HCT116 (cell line): ENCODE data around the gene HTR3E. TPM values are rescaled to one million over a fixed set of nuclear protein-coding genes. Genes with fewer than 3 reads are reported as not detected.

Source experiments
- ATAC-seq: fragments of 200-7000 bp; cut with Tn5 transposase; 2 replicates; pipeline ENCODE4 v1.9.1; 2020; ENCODE audit warnings: mild to moderate bottlenecking, moderate library complexity
- BruUV-seq: library from RNA; stranded (reverse); fragments of 400-500 nt; replicated peaks from 2 replicates; lab custom pipeline; 2021; lab: Mats Ljungman, UMichigan
- CTCF ChIA-PET: fragments of 300-600 bp; sonication (Branson Sonifier 250); formaldehyde crosslinking; loops from one replicate; lab custom pipeline; 2021; ENCODE audit warnings: antibody characterized with exemption; lab: Charles Lee
- POLR2A ChIA-PET: fragments of 300-600, 350-600 bp; sonication (Branson Sonifier 250); formaldehyde crosslinking; loops from one replicate; lab custom pipeline; 2021; ENCODE audit warnings: antibody characterized with exemption; lab: Charles Lee
- RAD21 ChIA-PET, 2 experiments: fragments of 300-600 bp; sonication (Branson Sonifier 250); formaldehyde crosslinking; loops; one replicate each; lab custom pipeline; 2023; ENCODE audit warnings: low total read pairs in 2 of 2; ENCODE audit not compliant: uncharacterized antibody in 2 of 2, unreplicated experiment in 2 of 2, low non-redundant PET in 1 of 2; lab: Charles Lee
- DNase-seq: peaks from one replicate; pipeline ENCODE4 v3.0.0-alpha.2; 2010; ENCODE audit warnings: low read depth, low spot score
- H2AFZ ChIP-seq: fragments of 200-600 bp; shearing (Covaris generic), sonication (generic); 2 replicates; pipeline ENCODE4 v1.6.1; 2017; ENCODE audit warnings: low read depth, mixed run types, mixed read lengths, antibody characterized with exemption, low read length; ENCODE audit not compliant: poor library complexity, severe bottlenecking
- H3K27ac ChIP-seq: 2 replicates; pipeline ENCODE4 v1.5.1; 2012; ENCODE audit warnings: low read depth, low read length
- H3K27me3 ChIP-seq: fragments of 200-600 bp; sonication (generic); 2 replicates; pipeline ENCODE4 v1.6.1; 2016; ENCODE audit warnings: mixed run types, low read length, mixed read lengths; ENCODE audit not compliant: insufficient read depth
- H3K36me3 ChIP-seq, 2 experiments: fragments of 200-500 bp in 1 of 2; fragments of 200-600 bp in 1 of 2; sonication (Bioruptor generic) in 1 of 2; sonication (generic) in 1 of 2; 2 replicates each; pipeline versions ENCODE4 v1.5.1 to v1.6.1; 2014 to 2016; ENCODE audit warnings: low read length in 2 of 2, inconsistent platforms in 1 of 2, mixed read lengths in 1 of 2, mixed run types in 1 of 2; ENCODE audit not compliant: insufficient read depth in 2 of 2, control insufficient read depth in 1 of 2
- H3K4me1 ChIP-seq, 2 experiments: fragments of 200-600 bp in 1 of 2; sonication (generic) in 1 of 2; 2 replicates each; pipeline versions ENCODE4 v1.5.1 to v1.6.1; 2012 to 2017; ENCODE audit warnings: low read length in 2 of 2, inconsistent platforms in 1 of 2, mild to moderate bottlenecking in 1 of 2, mixed read lengths in 1 of 2, mixed run types in 1 of 2, moderate library complexity in 1 of 2; ENCODE audit not compliant: insufficient read depth in 2 of 2, control insufficient read depth in 1 of 2
- H3K4me2 ChIP-seq: fragments of 200-600 bp; sonication (generic); 2 replicates; pipeline ENCODE4 v1.6.1; 2017; ENCODE audit warnings: mixed run types, low read length, mixed read lengths
- H3K4me3 ChIP-seq, 2 experiments: fragments of 200-600 bp in 1 of 2; sonication (generic) in 1 of 2; replicated peaks in 1 of 2; 2 replicates each; pipeline ENCODE4 v1.5.1; 2011 to 2016; ENCODE audit warnings: low read length in 2 of 2, control low read depth in 1 of 2, low read depth in 1 of 2, mild to moderate bottlenecking in 1 of 2, mixed read lengths in 1 of 2, mixed run types in 1 of 2
- H3K79me2 ChIP-seq: fragments of 200-600 bp; sonication (generic); 2 replicates; pipeline ENCODE4 v1.6.1; 2017; ENCODE audit warnings: mild to moderate bottlenecking, mixed run types, low read length, moderate library complexity, mixed read lengths; ENCODE audit not compliant: insufficient read depth
- H3K9ac ChIP-seq: fragments of 200-600 bp; sonication (generic); 2 replicates; pipeline ENCODE4 v1.6.1; 2016; ENCODE audit warnings: low read length, mixed read lengths
- H3K9me2 ChIP-seq: fragments of 200-600 bp; sonication (generic), shearing (Covaris generic); 2 replicates; pipeline ENCODE4 v1.6.1; 2017; ENCODE audit warnings: mixed run types, mild to moderate bottlenecking, moderate library complexity; ENCODE audit not compliant: insufficient read depth
- H3K9me3 ChIP-seq, 2 experiments: fragments of 200-500 bp in 1 of 2; fragments of 200-600 bp in 1 of 2; sonication (Bioruptor generic) in 1 of 2; sonication (generic) in 1 of 2; 2 replicates each; pipeline ENCODE4 v1.6.1; 2014 to 2017; ENCODE audit warnings: low read length in 2 of 2, mixed read lengths in 2 of 2, inconsistent platforms in 1 of 2, low read depth in 1 of 2, mild to moderate bottlenecking in 1 of 2, mixed run types in 1 of 2, moderate library complexity in 1 of 2; ENCODE audit not compliant: control insufficient read depth in 1 of 2, insufficient read depth in 1 of 2
- H4K20me1 ChIP-seq: fragments of 200-600 bp; sonication (generic), shearing (Covaris generic); 2 replicates; pipeline ENCODE4 v1.6.1; 2017; ENCODE audit warnings: mixed run types, mild to moderate bottlenecking, moderate library complexity; ENCODE audit not compliant: insufficient read depth
- CBX3 ChIP-seq: IDR thresholded peaks from 2 replicates; pipeline ENCODE4 v1.6.1; 2012; ENCODE audit warnings: low read depth
- CEBPB ChIP-seq: IDR thresholded peaks from 2 replicates; pipeline ENCODE4 v1.6.1; 2012; ENCODE audit warnings: low read depth
- CTCF ChIP-seq, 3 experiments: fragments of 200-600 bp in 1 of 3; sonication (generic) in 1 of 3; IDR thresholded peaks in 2 of 3; conservative IDR thresholded peaks in 1 of 3; 2 replicates each; pipeline ENCODE4 v1.5.1; 2012 to 2017; ENCODE audit warnings: low read depth in 2 of 3, low read length in 2 of 3, antibody characterized with exemption in 1 of 3, borderline replicate concordance in 1 of 3, control low read depth in 1 of 3, mild to moderate bottlenecking in 1 of 3, mixed read lengths in 1 of 3, mixed run types in 1 of 3, moderate library complexity in 1 of 3; ENCODE audit not compliant: insufficient read depth in 1 of 3
- EGR1 ChIP-seq: IDR thresholded peaks from 2 replicates; pipeline ENCODE4 v1.6.1; 2012; ENCODE audit warnings: low read depth
- ELF1 ChIP-seq: IDR thresholded peaks from 2 replicates; pipeline ENCODE4 v1.6.1; 2012; ENCODE audit warnings: low read depth, borderline replicate concordance
- EZH2 ChIP-seq: fragments of 200-600 bp; sonication (generic); IDR thresholded peaks from 2 replicates; pipeline ENCODE4 v1.6.1; 2017; ENCODE audit warnings: antibody characterized with exemption, mixed run types
- EZH2phosphoT487 ChIP-seq: fragments of 200-600 bp; IDR thresholded peaks from 2 replicates; pipeline ENCODE4 v1.6.1; 2018; ENCODE audit warnings: antibody characterized with exemption, borderline replicate concordance
- FOSL1 ChIP-seq: IDR thresholded peaks from 2 replicates; pipeline ENCODE4 v1.6.1; 2012; ENCODE audit warnings: low read depth
- JUND ChIP-seq: IDR thresholded peaks from 2 replicates; pipeline ENCODE4 v1.6.1; 2012
- MAX ChIP-seq: IDR thresholded peaks from 2 replicates; pipeline ENCODE4 v1.6.1; 2012
- POLR2A ChIP-seq: IDR thresholded peaks from 2 replicates; pipeline ENCODE4 v1.7.0; 2011; ENCODE audit warnings: borderline replicate concordance; ENCODE audit not compliant: insufficient read depth, insufficient read length; ENCODE audit errors: extremely low read depth
- POLR2AphosphoS5 ChIP-seq: IDR thresholded peaks from 2 replicates; pipeline ENCODE4 v1.6.1; 2011; ENCODE audit warnings: mild to moderate bottlenecking, low read depth, low read length, moderate library complexity
- RAD21 ChIP-seq: IDR thresholded peaks from 2 replicates; pipeline ENCODE4 v1.6.1; 2012; ENCODE audit warnings: low read depth, mild to moderate bottlenecking
- REST ChIP-seq: IDR thresholded peaks from 2 replicates; pipeline ENCODE4 v1.6.1; 2012; ENCODE audit warnings: low read depth
- SIN3A ChIP-seq: IDR thresholded peaks from 2 replicates; pipeline ENCODE4 v1.6.1; 2012; ENCODE audit warnings: low read depth
- SP1 ChIP-seq: IDR thresholded peaks from 2 replicates; pipeline ENCODE4 v1.6.1; 2012; ENCODE audit warnings: low read depth
- TCF7L2 ChIP-seq: IDR thresholded peaks from 2 replicates; pipeline ENCODE4 v1.7.0; 2011; ENCODE audit warnings: borderline replicate concordance, inconsistent platforms; ENCODE audit not compliant: insufficient read depth, insufficient read length; ENCODE audit errors: extremely low read depth
- YY1 ChIP-seq: IDR thresholded peaks from 2 replicates; pipeline ENCODE4 v1.6.1; 2011; ENCODE audit warnings: low read length, low read depth, moderate library complexity, mild to moderate bottlenecking; ENCODE audit not compliant: insufficient replicate concordance; ENCODE audit errors: extremely low read depth
- ZFX ChIP-seq: fragments of 450-650 bp; IDR thresholded peaks from 2 replicates; pipeline ENCODE4 v1.6.1; 2017
- ZNF274 ChIP-seq: fragments of 200-500 bp; sonication (Bioruptor generic); IDR thresholded peaks from 2 replicates; pipeline ENCODE4 v1.6.1; 2014; ENCODE audit warnings: mild to moderate bottlenecking, low read depth, low read length, inconsistent platforms
- intact Hi-C: fragments of 100-400 bp; cut with micrococcal nuclease; formaldehyde crosslinking; loops from 2 replicates; pipeline ENCODE4 v1.10.0; 2022
- total RNA-seq: library from RNA; stranded (reverse); gene quantifications from one replicate; pipeline ENCODE4 v1.2.1, GENCODE V29; 2021; ENCODE audit not compliant: unreplicated experiment

Gene HTR3E
- total RNA-seq, 1 experiment from 2014 or later: not detected

GRCh38 chr3:184077881-184078280, 19.0 kb upstream of the HTR3E start:
- CTCF ChIA-PET: no interaction called here
- H2AFZ ChIP-seq: no peak overlapping the region
- no peak for DNase-seq
- H3K4me1 ChIP-seq: no peaks in the 10 kb centered on the region
- no peaks in the 10 kb centered on the region for H3K79me2 ChIP-seq
- ATAC-seq: 0 out of 2 replicates have a peak, but pooled peaks have one; percentile 44
- no peak overlapping the region for H3K4me2 ChIP-seq
- intact Hi-C loops: no loop called here
- H3K27me3 ChIP-seq: no peaks in the 10 kb centered on the region
- POLR2A ChIA-PET: no interaction called here
- RAD21 ChIA-PET: no interaction called here
- no peak overlapping the region for H3K4me3 ChIP-seq
- no peak overlapping the region for H3K9ac ChIP-seq
- no peaks in the 10 kb centered on the region for H3K9me3 ChIP-seq
- TF ChIP-seq CBX3 (no peak), ZNF274 (no peak), FOSL1 (no peak), ZFX (no peak), EZH2phosphoT487 (no peak), SIN3A (no peak), CTCF (IDR thresholded peaks at IDR 0.05 in 2 of 3, conservative IDR thresholded peaks at IDR 0.05 in 1 of 3; ENCODE audit: borderline replicate concordance in 1 of 3, insufficient read depth in 1 of 3, low read depth in 2 of 3, low read length in 2 of 3) (no peak), POLR2AphosphoS5 (no peak), TCF7L2 (no peak), RAD21 (no peak), MAX (no peak), EGR1 (no peak), CEBPB (no peak), POLR2A (no peak), YY1 (no peak), REST (no peak), ELF1 (no peak), SP1 (no peak), JUND (no peak), EZH2 (no peak)
- no peak overlapping the region for H3K27ac ChIP-seq
- H4K20me1 ChIP-seq: no peaks in the 10 kb centered on the region
- H3K36me3 ChIP-seq: no peaks in the 10 kb centered on the region
- no TSS peak for BruUV-seq
- H3K9me2 ChIP-seq: no peaks in the 10 kb centered on the region
